OCI-LY1 (cell line): ENCODE measurements around the gene EPAS1.

Source experiments
- CTCF ChIP-seq: fragments of 200-600 bp; sonication (generic), shearing (Covaris generic); IDR thresholded peaks from 2 replicates; pipeline ENCODE4 v1.5.1; 2017; ENCODE audit warnings: mild to moderate bottlenecking, antibody characterized with exemption, low read length, moderate library complexity, mixed read lengths
- EZH2 ChIP-seq: fragments of 200-600 bp; sonication (generic), shearing (Covaris generic); IDR thresholded peaks from 2 replicates; pipeline ENCODE4 v1.8.0; 2017; ENCODE audit warnings: borderline replicate concordance, mixed run types, mild to moderate bottlenecking, antibody characterized with exemption, low read length, moderate library complexity, mixed read lengths

- TF ChIP-seq CTCF (no peak), EZH2 (no peak)
These were observed 11.4 kb downstream of the EPAS1 start for GRCh38 chr2:46308629-46309028.
